CD14-positive monocyte (primary cell): ENCODE data around the gene P3H2. TPM values are rescaled to one million over a fixed set of nuclear protein-coding genes. Genes with fewer than 3 reads are reported as not detected.

ENCODE experiments used
- DNase-seq, 3 donors: peaks; one replicate each; pipeline ENCODE4 v3.0.0-alpha.2; 2011 to 2022
- H2AFZ ChIP-seq: 2 replicates; pipeline ENCODE4 v1.6.0; 2012; ENCODE audit warnings: mild to moderate bottlenecking, low read depth, low read length, inconsistent platforms; ENCODE audit not compliant: insufficient read depth, poor library complexity, severe bottlenecking
- H3K27ac ChIP-seq, 2 donors: 1 replicate in 1 of 2; 2 replicates in 1 of 2; pipeline ENCODE4 v1.5.1; 2012 to 2013; ENCODE audit warnings: low read length in 2 of 2, control low read depth in 1 of 2, inconsistent platforms in 1 of 2, low read depth in 1 of 2, mild to moderate bottlenecking in 1 of 2
- H3K27me3 ChIP-seq, 2 donors: one replicate each; pipeline versions ENCODE4 v1.6.0 to v1.6.1; 2011 to 2013; ENCODE audit warnings: low read length in 2 of 2; ENCODE audit not compliant: control insufficient read depth in 2 of 2, insufficient read depth in 2 of 2
- H3K36me3 ChIP-seq, 2 donors: replicated peaks in 1 of 2; 1 replicate in 1 of 2; 2 replicates in 1 of 2; pipeline versions ENCODE4 v1.5.1 to v1.6.1; 2012 to 2013; ENCODE audit warnings: low read length in 2 of 2, control low read depth in 1 of 2, inconsistent platforms in 1 of 2, mild to moderate bottlenecking in 1 of 2; ENCODE audit not compliant: insufficient read depth in 2 of 2, control insufficient read depth in 1 of 2
- H3K4me1 ChIP-seq, 2 donors: 1 replicate in 1 of 2; 2 replicates in 1 of 2; pipeline versions ENCODE4 v1.5.1 to v1.6.1; 2012 to 2013; ENCODE audit warnings: low read length in 2 of 2, control low read depth in 1 of 2, inconsistent platforms in 1 of 2, mild to moderate bottlenecking in 1 of 2, moderate library complexity in 1 of 2; ENCODE audit not compliant: insufficient read depth in 2 of 2, control insufficient read depth in 1 of 2
- H3K4me2 ChIP-seq: replicated peaks from 2 replicates; pipeline ENCODE3; 2012; ENCODE audit warnings: low read length, moderate library complexity, mild to moderate bottlenecking; ENCODE audit not compliant: poor library complexity, severe bottlenecking; ENCODE audit errors: extremely low read depth
- H3K4me3 ChIP-seq, 3 experiments: fragments of 200-600 bp in 1 of 3; sonication (generic) in 1 of 3; replicated peaks in 1 of 3; 1 replicate in 2 of 3; 2 replicates in 1 of 3; pipeline ENCODE4 v1.5.1; 2011 to 2013; ENCODE audit warnings: low read length in 3 of 3, mild to moderate bottlenecking in 3 of 3, control low read depth in 2 of 3, low read depth in 2 of 3, inconsistent platforms in 1 of 3, moderate library complexity in 1 of 3
- H3K79me2 ChIP-seq: 2 replicates; pipeline ENCODE4 v1.6.0; 2012; ENCODE audit warnings: mild to moderate bottlenecking, control low read depth, inconsistent platforms, low read length, moderate library complexity; ENCODE audit not compliant: insufficient read depth
- H3K9ac ChIP-seq: 2 replicates; pipeline ENCODE4 v1.6.0; 2017; ENCODE audit warnings: low read length, mild to moderate bottlenecking; ENCODE audit not compliant: insufficient read depth, poor library complexity, severe bottlenecking
- H3K9me3 ChIP-seq, 2 donors: replicated peaks in 1 of 2; 1 replicate in 1 of 2; 2 replicates in 1 of 2; pipeline versions ENCODE4 v1.5.1 to v1.6.1; 2012 to 2013; ENCODE audit warnings: low read length in 2 of 2, control low read depth in 1 of 2; ENCODE audit not compliant: control insufficient read depth in 1 of 2, insufficient read depth in 1 of 2
- H4K20me1 ChIP-seq: 2 replicates; pipeline ENCODE4 v1.6.0; 2012; ENCODE audit warnings: mild to moderate bottlenecking, low read length, control low read depth, moderate library complexity; ENCODE audit not compliant: insufficient read depth
- H3K27ac Mint-ChIP-seq, 7 donors: one replicate each; pipeline ENCODE4 v1.8.0; 2020; ENCODE audit warnings: mild to moderate bottlenecking in 7 of 7, mixed read lengths in 7 of 7, moderate library complexity in 6 of 7, inconsistent platforms in 2 of 7
- H3K27me3 Mint-ChIP-seq, 3 donors: one replicate each; pipeline ENCODE4 v1.8.0; 2021 to 2022; ENCODE audit warnings: low read depth in 3 of 3, mild to moderate bottlenecking in 3 of 3, mixed read lengths in 3 of 3, moderate library complexity in 3 of 3, inconsistent platforms in 1 of 3
- H3K36me3 Mint-ChIP-seq, 2 donors: one replicate each; pipeline ENCODE4 v1.8.0; 2020; ENCODE audit warnings: mixed read lengths in 2 of 2, inconsistent platforms in 1 of 2, mild to moderate bottlenecking in 1 of 2
- H3K4me1 Mint-ChIP-seq: one replicate; pipeline ENCODE4 v1.8.0; 2020; ENCODE audit warnings: mild to moderate bottlenecking, mixed read lengths
- H3K4me3 Mint-ChIP-seq, 2 donors: one replicate each; pipeline ENCODE4 v1.8.0; 2020; ENCODE audit warnings: mild to moderate bottlenecking in 2 of 2, mixed read lengths in 2 of 2, moderate library complexity in 1 of 2
- H3K9me3 Mint-ChIP-seq, 7 donors: one replicate each; pipeline ENCODE4 v1.8.0; 2020 to 2022; ENCODE audit warnings: mixed read lengths in 7 of 7, mild to moderate bottlenecking in 6 of 7, moderate library complexity in 6 of 7, inconsistent platforms in 2 of 7
- CTCF ChIP-seq: fragments of 200-600 bp; IDR thresholded peaks from one replicate; pipeline ENCODE4 v1.8.0; 2022; ENCODE audit warnings: antibody characterized with exemption, mild to moderate bottlenecking
- WGBS: methylation state at CpG from one replicate; pipeline ENCODE4 v1.1.5; 2013; ENCODE audit warnings: missing lambda C conversion rate; ENCODE audit not compliant: insufficient coverage; 5-methylcytosine and 5-hydroxymethylcytosine counted together
- intact Hi-C, 2 donors: fragments of 100-400 bp; cut with micrococcal nuclease; formaldehyde crosslinking; loops; one replicate each; pipeline versions ENCODE4 v1.15.0 to v1.15.1; 2023
- polyA plus RNA-seq, 3 donors: library from polyadenylated mRNA; depleted of rRNA in 1 of 3; unstranded in 2 of 3; stranded (reverse) in 1 of 3; fragments of 300-500 nt in 2 of 3; fragments of >200 nt in 1 of 3; fragmentation: Illumina TruSeq in 2 of 3; gene quantifications; 1 replicate in 2 of 3; 2 replicates in 1 of 3; pipeline ENCODE4 v1.2.3, GENCODE V29; 2012 to 2021

Gene P3H2
- polyA plus RNA-seq, 3 donors, result 0.25 to 0.31 (median 0.27) TPM

- Histone ChIP-seq H3K4me3 (no peak overlapping the region), H3K9ac (no peak overlapping the region), H3K36me3 (no peaks in the 10 kb centered on the region), H3K4me1 (no peaks in the 10 kb centered on the region), H4K20me1 (no peaks in the 10 kb centered on the region), H3K27me3 (peaks cover 2% of the 10 kb centered on the region in 2 donors), H3K4me2 (no peak overlapping the region), H3K79me2 (no peaks in the 10 kb centered on the region), H3K27ac (no peak overlapping the region), H2AFZ (no peak overlapping the region), H3K9me3 (no peaks in the 10 kb centered on the region)
- Mint-ChIP-seq H3K36me3 (no peaks in the 10 kb centered on the region), H3K4me1 (no peaks in the 10 kb centered on the region), H3K27ac (no peak overlapping the region), H3K4me3 (no peak overlapping the region), H3K9me3 (no peaks in the 10 kb centered on the region), H3K27me3 (peaks cover 5 to 7% (median 7%) of the 10 kb centered on the region in 3 donors)
- intact Hi-C loops, result no loop called here
- TF ChIP-seq CTCF, result no peak
- no peak for DNase-seq
- WGBS, result no CpG with 5 or more reads among the region's 2 CpGs
These were observed 9.3 kb upstream of the P3H2 start for GRCh38 chr3:190130037-190130436.

GRCh38 chr3:190127797-190128196 is 7.1 kb upstream of the P3H2 start:
- intact Hi-C loops, result no loop called here
- Histone ChIP-seq H4K20me1 (no peaks in the 10 kb centered on the region), H3K4me3 (no peak overlapping the region), H3K79me2 (no peaks in the 10 kb centered on the region), H3K9me3 (no peaks in the 10 kb centered on the region), H3K27me3 (peaks cover 6 to 19% of the 10 kb centered on the region in 2 donors), H3K4me2 (no peak overlapping the region), H3K9ac (no peak overlapping the region), H3K36me3 (no peaks in the 10 kb centered on the region), H2AFZ (no peak overlapping the region), H3K27ac (no peak overlapping the region), H3K4me1 (no peaks in the 10 kb centered on the region)
- no peak overlapping the region for H3K4me3 Mint-ChIP-seq
- no peak for TF ChIP-seq CTCF
- H3K4me1 Mint-ChIP-seq, result no peaks in the 10 kb centered on the region
- no peak overlapping the region for H3K27ac Mint-ChIP-seq
- no peaks in the 10 kb centered on the region for H3K9me3 Mint-ChIP-seq
- H3K27me3 Mint-ChIP-seq, result peaks cover 14 to 18% (median 15%) of the 10 kb centered on the region in 3 donors
- WGBS, result 96% methylated on average over 3 of the region's 6 CpGs
- no peak for DNase-seq
- no peaks in the 10 kb centered on the region for H3K36me3 Mint-ChIP-seq
